ENCODE results near the gene FAM9C. TPM values are rescaled to one million over a fixed set of nuclear protein-coding genes. Genes with fewer than 3 reads are reported as not detected.

FAM9C gene
- total and polyA plus RNA-seq, 3 donors from 2014 or later = 2.8 to 9.5 (median 4.7) TPM

- Histone ChIP-seq H3K9me3 (no peaks in the 10 kb centered on the region), H3K27me3 (no peaks in the 10 kb centered on the region), H3K4me1 (no peaks in the 10 kb centered on the region), H3K4me3 (no peak overlapping the region), H3K27ac (no peak overlapping the region), H3K36me3 (ENCODE audit: low read depth, missing control alignments) (no peaks in the 10 kb centered on the region)
- DNase-seq = no peak
- 88 to 100% methylated on average over 1 of the region's 1 CpG for WGBS, 2 donors
- intact Hi-C loops (cut with DNase I; ENCODE audit: low total_unique reads) = no loop called here
- TF ChIP-seq, protein P1, sequence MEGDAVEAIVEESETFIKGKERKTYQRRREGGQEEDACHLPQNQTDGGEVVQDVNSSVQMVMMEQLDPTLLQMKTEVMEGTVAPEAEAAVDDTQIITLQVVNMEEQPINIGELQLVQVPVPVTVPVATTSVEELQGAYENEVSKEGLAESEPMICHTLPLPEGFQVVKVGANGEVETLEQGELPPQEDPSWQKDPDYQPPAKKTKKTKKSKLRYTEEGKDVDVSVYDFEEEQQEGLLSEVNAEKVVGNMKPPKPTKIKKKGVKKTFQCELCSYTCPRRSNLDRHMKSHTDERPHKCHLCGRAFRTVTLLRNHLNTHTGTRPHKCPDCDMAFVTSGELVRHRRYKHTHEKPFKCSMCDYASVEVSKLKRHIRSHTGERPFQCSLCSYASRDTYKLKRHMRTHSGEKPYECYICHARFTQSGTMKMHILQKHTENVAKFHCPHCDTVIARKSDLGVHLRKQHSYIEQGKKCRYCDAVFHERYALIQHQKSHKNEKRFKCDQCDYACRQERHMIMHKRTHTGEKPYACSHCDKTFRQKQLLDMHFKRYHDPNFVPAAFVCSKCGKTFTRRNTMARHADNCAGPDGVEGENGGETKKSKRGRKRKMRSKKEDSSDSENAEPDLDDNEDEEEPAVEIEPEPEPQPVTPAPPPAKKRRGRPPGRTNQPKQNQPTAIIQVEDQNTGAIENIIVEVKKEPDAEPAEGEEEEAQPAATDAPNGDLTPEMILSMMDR (IDR thresholded peaks at IDR 0.05) = no peak
- no peak for TF ChIP-seq POLR2A (IDR thresholded peaks at IDR 0.05)
Observed at GRCh38 chrX:13055486-13055885, 11.1 kb upstream of the FAM9C start.

DNA sequence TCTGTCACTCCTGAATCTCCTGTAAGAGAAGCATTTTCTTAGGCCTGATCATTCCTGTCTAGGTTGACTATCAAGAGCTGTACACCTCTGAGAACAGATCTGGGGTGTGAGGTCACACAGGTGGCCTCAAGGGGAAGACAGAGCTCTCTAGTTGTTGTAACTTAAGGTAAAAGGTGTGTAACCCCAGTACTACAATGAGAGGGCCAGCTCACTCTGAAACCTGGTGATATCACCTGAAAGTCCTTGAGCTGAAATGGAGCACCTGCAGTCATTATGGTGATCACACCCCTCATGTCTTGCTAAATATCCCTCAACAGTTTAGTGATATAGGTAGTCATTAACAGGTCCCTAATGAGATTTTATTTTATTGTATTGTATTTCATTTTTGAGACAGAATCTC lies 8.8 kb upstream of the FAM9C start:
- intact Hi-C loops (cut with DNase I; ENCODE audit: low total_unique reads) = no loop called here
- no peak for DNase-seq
- TF ChIP-seq, protein P1 (IDR thresholded peaks at IDR 0.05) = no peak
- no peak for TF ChIP-seq POLR2A (IDR thresholded peaks at IDR 0.05)
- H3K27me3 ChIP-seq = no peaks in the 10 kb centered on the region
- H3K4me1 ChIP-seq = no peaks in the 10 kb centered on the region
- no peak overlapping the region for H3K4me3 ChIP-seq
- H3K9me3 ChIP-seq = no peaks in the 10 kb centered on the region
- no peak overlapping the region for H3K27ac ChIP-seq
- no peaks in the 10 kb centered on the region for H3K36me3 ChIP-seq (ENCODE audit: low read depth, missing control alignments)

DNA sequence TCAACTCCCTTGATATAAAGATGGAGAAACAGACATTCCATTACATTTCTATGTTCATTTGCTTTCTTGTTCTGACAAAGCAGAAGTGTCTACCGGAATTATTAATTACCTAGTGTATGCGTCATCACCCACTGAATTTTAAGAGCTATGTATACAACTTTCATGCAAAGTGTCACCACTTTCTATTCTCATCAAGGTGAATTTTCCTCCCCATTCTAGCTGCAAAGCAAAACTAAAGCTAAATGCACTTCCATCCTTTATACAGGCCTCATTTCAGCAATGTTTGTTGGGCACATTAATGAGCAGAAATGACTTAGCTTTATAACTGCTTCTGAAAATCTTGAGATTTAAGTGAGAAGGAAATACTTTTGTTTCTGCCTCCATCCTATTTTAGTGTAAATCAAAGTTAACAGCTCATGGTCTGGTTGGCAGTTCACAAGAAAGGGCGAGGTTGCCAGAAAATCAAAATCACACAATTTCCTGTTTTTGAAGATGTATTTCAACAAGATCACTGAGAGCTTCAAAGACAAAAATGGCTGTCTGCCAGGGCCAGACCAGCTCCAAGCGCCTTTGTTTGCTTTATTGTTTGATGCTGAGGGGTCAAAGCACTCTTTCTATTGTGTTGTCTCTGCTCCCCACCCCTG lies 7.2 kb upstream of the FAM9C start:
- Histone ChIP-seq H3K4me3 (no peak overlapping the region), H3K27ac (no peak overlapping the region), H3K36me3 (ENCODE audit: low read depth, missing control alignments) (no peaks in the 10 kb centered on the region), H3K9me3 (no peaks in the 10 kb centered on the region), H3K27me3 (no peaks in the 10 kb centered on the region), H3K4me1 (no peaks in the 10 kb centered on the region)
- intact Hi-C loops (cut with DNase I; ENCODE audit: low total_unique reads) = no loop called here
- no peak for DNase-seq
- WGBS, 2 donors = 68 to 88% methylated on average over 4 of the region's 4 CpGs
- TF ChIP-seq POLR2A (IDR thresholded peaks at IDR 0.05) = no peak
- TF ChIP-seq, protein P1 (IDR thresholded peaks at IDR 0.05) = no peak

GRCh38 chrX:13051167-13051528 lies 6.7 kb upstream of the FAM9C start:
- 75 to 86% methylated on average over 1 of the region's 1 CpG for WGBS, 2 donors
- intact Hi-C loops (cut with DNase I; ENCODE audit: low total_unique reads) = no loop called here
- H3K4me1 ChIP-seq = no peaks in the 10 kb centered on the region
- no peak for TF ChIP-seq POLR2A (IDR thresholded peaks at IDR 0.05)
- TF ChIP-seq, protein P1 (IDR thresholded peaks at IDR 0.05) = no peak
- DNase-seq = no peak
- H3K4me3 ChIP-seq = no peak overlapping the region
- H3K9me3 ChIP-seq = no peaks in the 10 kb centered on the region
- no peak overlapping the region for H3K27ac ChIP-seq
- H3K27me3 ChIP-seq = no peaks in the 10 kb centered on the region
- H3K36me3 ChIP-seq (ENCODE audit: low read depth, missing control alignments) = no peaks in the 10 kb centered on the region

- Histone ChIP-seq H3K4me3 (no peak overlapping the region), H3K36me3 (ENCODE audit: low read depth, missing control alignments) (no peaks in the 10 kb centered on the region), H3K27ac (no peak overlapping the region), H3K27me3 (no peaks in the 10 kb centered on the region), H3K9me3 (no peaks in the 10 kb centered on the region), H3K4me1 (no peaks in the 10 kb centered on the region)
- no peak for DNase-seq
- intact Hi-C loops (cut with DNase I; ENCODE audit: low total_unique reads) = no loop called here
- TF ChIP-seq POLR2A (IDR thresholded peaks at IDR 0.05) = no peak
- TF ChIP-seq, protein P1 (IDR thresholded peaks at IDR 0.05) = no peak
- WGBS, 2 donors = 94 to 100% methylated on average over 4 of the region's 4 CpGs
Observed at GRCh38 chrX:13050151-13050550, 5.7 kb upstream of the FAM9C start.

All from testis (tissue), 3 donors.